DND-41 (cell line): ENCODE results near the gene CD22.

Experiments used
- ATAC-seq: fragments of 200-7000 bp; cut with Tn5 transposase; 3 replicates; pipeline ENCODE4 v1.9.1; 2021; ENCODE audit warnings: low read depth; ENCODE audit not compliant: insufficient read depth
- DNase-seq: peaks from one replicate; pipeline ENCODE4 v3.0.0-alpha.2; 2020
- H2AFZ ChIP-seq: 2 replicates; pipeline ENCODE4 v1.6.0; 2012; ENCODE audit warnings: low read depth, low read length
- H3K27ac ChIP-seq: 2 replicates; pipeline ENCODE4 v1.5.1; 2012; ENCODE audit warnings: low read length, inconsistent platforms
- H3K27me3 ChIP-seq: fragments of 200-600 bp; sonication (generic); 2 replicates; pipeline ENCODE4 v1.6.0; 2012; ENCODE audit warnings: low read length, mild to moderate bottlenecking, inconsistent platforms; ENCODE audit not compliant: insufficient read depth, poor library complexity
- H3K36me3 ChIP-seq: 2 replicates; pipeline ENCODE4 v1.5.1; 2012; ENCODE audit warnings: low read length, inconsistent platforms; ENCODE audit not compliant: insufficient read depth
- H3K4me1 ChIP-seq: 2 replicates; pipeline ENCODE4 v1.5.1; 2012; ENCODE audit warnings: mild to moderate bottlenecking, low read length; ENCODE audit not compliant: insufficient read depth
- H3K4me2 ChIP-seq: 2 replicates; pipeline ENCODE4 v1.6.0; 2012; ENCODE audit warnings: mild to moderate bottlenecking, moderate library complexity, low read length, inconsistent platforms; ENCODE audit not compliant: insufficient read depth
- H3K4me3 ChIP-seq, 2 experiments: fragments of 200-600 bp in 1 of 2; shearing (Covaris generic) in 1 of 2; 2 replicates each; pipeline ENCODE4 v1.5.1; 2012 to 2016; ENCODE audit warnings: inconsistent platforms in 2 of 2, low read length in 2 of 2, mild to moderate bottlenecking in 2 of 2, low read depth in 1 of 2, moderate library complexity in 1 of 2
- H3K79me2 ChIP-seq: 2 replicates; pipeline ENCODE4 v1.6.0; 2012; ENCODE audit warnings: low read length, inconsistent platforms; ENCODE audit not compliant: insufficient read depth
- H3K9ac ChIP-seq: 2 replicates; pipeline ENCODE4 v1.6.0; 2012; ENCODE audit warnings: low read depth, mild to moderate bottlenecking, inconsistent platforms, low read length, moderate library complexity
- H3K9me3 ChIP-seq: 2 replicates; pipeline ENCODE4 v1.5.1; 2012; ENCODE audit warnings: low read length, moderate library complexity, mild to moderate bottlenecking, inconsistent platforms; ENCODE audit not compliant: insufficient read depth, severe bottlenecking
- H4K20me1 ChIP-seq: 2 replicates; pipeline ENCODE4 v1.6.0; 2012; ENCODE audit warnings: low read length; ENCODE audit not compliant: insufficient read depth
- EZH2 ChIP-seq: IDR thresholded peaks from 3 replicates; pipeline ENCODE4 v1.6.1; 2012; ENCODE audit warnings: borderline replicate concordance, low read depth, mild to moderate bottlenecking, moderate library complexity, low read length, inconsistent platforms; ENCODE audit not compliant: severe bottlenecking
- TF ChIP-seq, protein P1 (sequence below): IDR thresholded peaks from 2 replicates; pipeline ENCODE4 v1.5.1; 2012; ENCODE audit warnings: borderline replicate concordance, low read length, moderate library complexity, mild to moderate bottlenecking; ENCODE audit not compliant: poor library complexity, severe bottlenecking; ENCODE audit errors: extremely low read depth

CD22 gene

DNA sequence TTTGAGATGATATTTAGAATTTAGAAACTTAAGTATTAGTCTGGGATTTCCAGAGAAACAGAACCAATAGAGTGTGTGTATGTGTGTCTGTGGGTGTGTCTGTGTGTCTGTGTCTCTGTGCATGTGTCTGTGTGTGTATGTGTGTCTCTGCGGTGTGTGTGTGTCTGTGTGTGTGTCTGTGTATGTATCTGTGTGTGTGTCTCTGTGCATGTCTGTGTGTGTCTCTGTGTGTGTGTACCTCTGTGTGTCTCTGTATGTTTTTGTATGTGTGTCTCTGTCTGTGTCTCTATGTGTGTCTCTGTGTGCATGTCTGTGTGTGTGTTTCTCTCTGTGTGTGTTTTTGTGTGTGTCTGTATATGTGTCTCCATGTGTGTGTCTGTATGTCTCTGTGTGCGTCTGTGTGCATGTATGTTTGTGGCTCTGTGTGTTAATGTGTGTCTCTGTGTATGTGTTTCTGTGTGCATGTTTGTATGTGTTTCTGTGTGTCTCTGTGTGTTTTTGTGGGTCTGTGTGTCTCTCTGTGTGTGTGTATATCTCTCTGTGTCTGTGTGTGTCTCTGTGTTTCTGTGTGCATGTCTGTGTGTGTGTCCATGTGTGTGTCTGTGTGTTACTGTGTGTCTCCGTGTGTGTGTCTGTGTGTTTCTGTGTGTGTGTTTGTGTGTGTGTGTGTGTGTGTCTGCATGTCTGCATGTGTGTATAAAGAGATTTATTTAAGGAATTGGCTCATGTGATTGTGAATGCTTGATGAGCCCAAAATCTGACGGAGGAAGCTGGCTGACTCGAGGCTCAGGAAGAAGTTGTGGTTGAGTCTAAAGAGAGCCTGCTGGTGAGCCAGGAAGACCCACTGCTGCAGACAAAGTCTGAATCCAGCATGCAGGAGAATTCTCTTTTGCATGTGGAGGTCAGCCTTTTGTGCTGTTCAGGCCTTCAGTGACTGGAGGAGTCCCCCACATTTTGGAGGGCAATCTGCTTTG is 64.0 kb downstream of the CD22 start:
- no peak for TF ChIP-seq EZH2
- TF ChIP-seq, protein P1, sequence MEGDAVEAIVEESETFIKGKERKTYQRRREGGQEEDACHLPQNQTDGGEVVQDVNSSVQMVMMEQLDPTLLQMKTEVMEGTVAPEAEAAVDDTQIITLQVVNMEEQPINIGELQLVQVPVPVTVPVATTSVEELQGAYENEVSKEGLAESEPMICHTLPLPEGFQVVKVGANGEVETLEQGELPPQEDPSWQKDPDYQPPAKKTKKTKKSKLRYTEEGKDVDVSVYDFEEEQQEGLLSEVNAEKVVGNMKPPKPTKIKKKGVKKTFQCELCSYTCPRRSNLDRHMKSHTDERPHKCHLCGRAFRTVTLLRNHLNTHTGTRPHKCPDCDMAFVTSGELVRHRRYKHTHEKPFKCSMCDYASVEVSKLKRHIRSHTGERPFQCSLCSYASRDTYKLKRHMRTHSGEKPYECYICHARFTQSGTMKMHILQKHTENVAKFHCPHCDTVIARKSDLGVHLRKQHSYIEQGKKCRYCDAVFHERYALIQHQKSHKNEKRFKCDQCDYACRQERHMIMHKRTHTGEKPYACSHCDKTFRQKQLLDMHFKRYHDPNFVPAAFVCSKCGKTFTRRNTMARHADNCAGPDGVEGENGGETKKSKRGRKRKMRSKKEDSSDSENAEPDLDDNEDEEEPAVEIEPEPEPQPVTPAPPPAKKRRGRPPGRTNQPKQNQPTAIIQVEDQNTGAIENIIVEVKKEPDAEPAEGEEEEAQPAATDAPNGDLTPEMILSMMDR: no peak
- H3K27me3 ChIP-seq: no peaks in the 10 kb centered on the region
- H3K79me2 ChIP-seq: no peaks in the 10 kb centered on the region
- H3K9ac ChIP-seq: no peak overlapping the region
- H3K27ac ChIP-seq: no peak overlapping the region
- H3K4me2 ChIP-seq: no peak overlapping the region
- no peaks in the 10 kb centered on the region for H3K4me1 ChIP-seq
- H3K9me3 ChIP-seq: peaks cover 7% of the 10 kb centered on the region
- H3K36me3 ChIP-seq: no peaks in the 10 kb centered on the region
- H2AFZ ChIP-seq: no peak overlapping the region
- ATAC-seq (no peak), DNase-seq (no peak)
- no peaks in the 10 kb centered on the region for H4K20me1 ChIP-seq
- no peak overlapping the region for H3K4me3 ChIP-seq

DNA sequence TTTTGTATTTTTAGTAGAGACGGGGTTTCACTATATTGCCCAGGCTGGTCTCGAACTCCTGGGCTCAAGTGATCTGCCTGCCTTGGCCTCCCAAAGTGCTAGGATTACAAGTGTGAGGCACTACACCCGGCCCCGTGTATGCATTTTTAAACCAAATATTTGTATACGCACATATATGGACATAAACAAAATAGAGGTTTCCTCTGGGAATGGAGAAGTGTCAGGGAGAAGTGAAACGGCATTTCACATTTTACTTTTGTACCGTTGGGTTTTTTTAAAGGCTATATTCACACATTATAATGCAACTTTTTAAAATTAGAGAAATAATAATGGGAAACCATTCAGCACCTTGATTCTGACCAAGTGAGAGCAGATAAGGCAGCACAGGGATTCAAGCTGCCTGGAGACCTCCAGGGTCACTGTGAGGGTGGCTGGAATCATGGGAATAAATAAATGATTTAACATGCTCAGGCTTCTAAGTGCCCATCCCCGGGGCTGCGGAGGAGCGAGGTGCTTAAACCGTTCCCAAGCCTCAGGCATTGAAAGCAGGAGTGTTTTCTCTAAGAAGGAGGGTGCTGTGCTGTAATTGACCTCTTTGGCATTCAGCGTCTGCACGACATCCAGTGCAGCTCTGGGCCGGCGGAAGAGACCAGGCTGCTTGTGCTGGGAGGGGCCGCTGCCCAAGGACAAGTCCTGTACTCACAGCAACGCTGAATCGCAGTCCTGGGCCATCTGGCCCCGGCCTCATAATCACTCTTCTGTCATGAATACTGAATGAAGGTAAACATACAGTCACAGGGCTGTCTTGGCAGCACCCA is 66.6 kb downstream of the CD22 start:
- Histone ChIP-seq H3K4me1 (no peaks in the 10 kb centered on the region), H3K27ac (no peak overlapping the region), H3K36me3 (no peaks in the 10 kb centered on the region), H4K20me1 (no peaks in the 10 kb centered on the region), H3K4me3 (no peak overlapping the region), H3K4me2 (no peak overlapping the region), H3K9me3 (no peaks in the 10 kb centered on the region), H3K27me3 (peaks cover 3% of the 10 kb centered on the region), H3K79me2 (no peaks in the 10 kb centered on the region), H2AFZ (no peak overlapping the region), H3K9ac (no peak overlapping the region)
- no peak for DNase-seq
- TF ChIP-seq EZH2: no peak
- TF ChIP-seq, protein P1: no peak
- ATAC-seq: no peak

DNA sequence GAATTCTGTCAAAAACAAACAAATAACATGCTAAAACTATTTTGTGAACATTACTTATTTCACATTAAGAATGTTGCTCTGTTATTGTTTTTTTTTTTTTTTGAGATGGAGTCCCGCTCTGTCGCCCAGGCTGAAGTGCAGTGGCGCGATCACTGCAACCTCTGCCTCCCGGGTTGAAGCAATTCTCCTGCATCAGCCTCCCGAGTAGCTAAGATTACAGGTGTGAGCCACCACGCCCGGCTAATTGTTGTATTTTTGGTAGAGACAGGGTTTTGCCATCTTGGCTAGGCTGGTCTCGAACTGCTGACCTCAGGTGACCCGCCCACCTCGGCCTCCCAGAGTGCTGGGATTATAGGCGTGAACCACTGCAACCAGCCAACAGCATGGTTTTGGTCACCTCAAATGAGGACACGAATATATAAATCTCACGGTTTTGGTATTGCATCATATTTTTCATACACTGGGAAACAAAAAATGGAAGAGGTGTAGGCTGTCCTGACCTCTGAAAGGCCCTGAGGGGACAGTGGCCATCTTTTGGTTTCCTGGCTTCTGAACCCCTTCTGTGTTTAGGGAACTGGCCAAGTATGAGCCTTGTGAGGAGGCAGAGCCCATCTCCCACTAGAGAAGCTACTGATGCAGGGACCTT is 67.4 kb downstream of the CD22 start:
- no peak overlapping the region for H2AFZ ChIP-seq
- DNase-seq (no peak), ATAC-seq (no peak)
- no peaks in the 10 kb centered on the region for H4K20me1 ChIP-seq
- no peaks in the 10 kb centered on the region for H3K36me3 ChIP-seq
- no peak overlapping the region for H3K4me2 ChIP-seq
- H3K9me3 ChIP-seq: no peaks in the 10 kb centered on the region
- no peak overlapping the region for H3K9ac ChIP-seq
- no peak overlapping the region for H3K4me3 ChIP-seq
- peaks cover 3% of the 10 kb centered on the region for H3K27me3 ChIP-seq
- H3K79me2 ChIP-seq: no peaks in the 10 kb centered on the region
- TF ChIP-seq EZH2: no peak
- TF ChIP-seq, protein P1: no peak
- H3K4me1 ChIP-seq: no peaks in the 10 kb centered on the region
- H3K27ac ChIP-seq: no peak overlapping the region
